HEK293T (cell line): ENCODE measurements around the gene EWSR1.
"Not testable (repeated sequence)": the region's sequence is repeated elsewhere in the genome, so short reads cannot be mapped to it uniquely, and the experiment has no call there.

Experiments used
- CTCF ChIA-PET: fragments of 350-600 bp; formaldehyde crosslinking; extraction: SDS; loops from one replicate; lab custom pipeline; 2021; ENCODE audit warnings: antibody characterized with exemption, inconsistent platforms; lab: Yijun Ruan, JAX
- POLR2A ChIA-PET: fragments of 350-600 bp; formaldehyde crosslinking; extraction: SDS; loops from one replicate; lab custom pipeline; 2020; ENCODE audit warnings: antibody characterized with exemption, inconsistent platforms; lab: Yijun Ruan, JAX
- DNase-seq: peaks from one replicate; pipeline ENCODE4 v3.0.0; 2012; ENCODE audit warnings: mixed read lengths; ENCODE audit errors: extremely low spot score
- ARNT ChIP-seq: fragments of 450-650 bp; IDR thresholded peaks from 2 replicates; pipeline ENCODE4 v1.6.1; 2017; ENCODE audit warnings: mild to moderate bottlenecking
- BHLHE40 ChIP-seq: fragments of 450-650 bp; IDR thresholded peaks from 2 replicates; pipeline ENCODE4 v1.6.1; 2016; ENCODE audit warnings: mild to moderate bottlenecking, moderate library complexity, borderline replicate concordance
- CTBP1 ChIP-seq: fragments of 450-650 bp; IDR thresholded peaks from 2 replicates; pipeline ENCODE4 v1.6.1; 2016; ENCODE audit warnings: borderline replicate concordance
- ELF4 ChIP-seq: fragments of 450-650 bp; IDR thresholded peaks from 2 replicates; pipeline ENCODE4 v1.6.1; 2017; ENCODE audit warnings: antibody characterized with exemption
- FOXA1 ChIP-seq: fragments of 450-650 bp; IDR thresholded peaks from 2 replicates; pipeline ENCODE4 v1.6.1; 2016; ENCODE audit warnings: mild to moderate bottlenecking
- FOXK2 ChIP-seq: fragments of 450-650 bp; IDR thresholded peaks from 2 replicates; pipeline ENCODE4 v1.6.1; 2016; ENCODE audit warnings: mild to moderate bottlenecking
- FOXM1 ChIP-seq: fragments of 450-650 bp; IDR thresholded peaks from 2 replicates; pipeline ENCODE4 v1.6.1; 2017; ENCODE audit warnings: mild to moderate bottlenecking, borderline replicate concordance
- HDGF ChIP-seq: fragments of 450-650 bp; IDR thresholded peaks from 2 replicates; pipeline ENCODE4 v1.6.1; 2017; ENCODE audit warnings: antibody characterized with exemption, borderline replicate concordance
- L3MBTL2 ChIP-seq: fragments of 450-650 bp; conservative IDR thresholded peaks from 2 replicates; pipeline ENCODE4 v1.6.1; 2016; ENCODE audit warnings: mild to moderate bottlenecking
- LEF1 ChIP-seq: fragments of 450-650 bp; IDR thresholded peaks from 2 replicates; pipeline ENCODE4 v1.6.1; 2017; ENCODE audit warnings: mild to moderate bottlenecking, borderline replicate concordance
- NFRKB ChIP-seq: fragments of 450-650 bp; IDR thresholded peaks from 2 replicates; pipeline ENCODE4 v1.6.1; 2016; ENCODE audit warnings: mild to moderate bottlenecking, moderate library complexity
- PKNOX1 ChIP-seq: fragments of 450-650 bp; IDR thresholded peaks from 2 replicates; pipeline ENCODE4 v1.6.1; 2016
- SP1 ChIP-seq: fragments of 450-650 bp; IDR thresholded peaks from 2 replicates; pipeline ENCODE4 v1.6.1; 2017
- SUZ12 ChIP-seq: fragments of 450-650 bp; IDR thresholded peaks from 2 replicates; pipeline ENCODE4 v1.6.1; 2016; ENCODE audit warnings: mild to moderate bottlenecking
- TARDBP ChIP-seq: fragments of 450-650 bp; IDR thresholded peaks from 2 replicates; pipeline ENCODE4 v1.6.1; 2016
- ZNF384 ChIP-seq: fragments of 450-650 bp; IDR thresholded peaks from 2 replicates; pipeline ENCODE4 v1.6.1; 2016

The EWSR1 gene

GRCh38 chr22:29342177-29342576 is 74.1 kb downstream of the EWSR1 start:
- ChIA-PET POLR2A (no interaction called here), CTCF (no interaction called here)
- TF ChIP-seq FOXA1 (no peak), NFRKB (no peak), LEF1 (no peak), ELF4 (no peak), CTBP1 (no peak), PKNOX1 (no peak), FOXM1 (no peak), TARDBP (no peak), SP1 (no peak), BHLHE40 (no peak), HDGF (no peak), FOXK2 (no peak), SUZ12 (no peak), ARNT (no peak), L3MBTL2 (no peak)
- DNase-seq = no peak

- TF ChIP-seq PKNOX1 = no peak
- no peak for TF ChIP-seq CTBP1
- no peak for TF ChIP-seq BHLHE40
- no peak for TF ChIP-seq FOXM1
- no peak for TF ChIP-seq SP1
- no peak for TF ChIP-seq ELF4
- no peak for TF ChIP-seq L3MBTL2
- no peak for TF ChIP-seq LEF1
- no peak for TF ChIP-seq ARNT
- no peak for TF ChIP-seq TARDBP
- no peak for TF ChIP-seq HDGF
- no peak for TF ChIP-seq ZNF384
- TF ChIP-seq SUZ12 = no peak
- TF ChIP-seq NFRKB = no peak
- TF ChIP-seq FOXA1 = no peak
- DNase-seq = no peak
- ChIA-PET CTCF (interaction anchor here (1.0 kb wide), 1 partner anchor 15 kb away, joined by 4 read pairs; no protein-coding TSS in a partner anchor), POLR2A (interaction anchor here (1.0 kb wide), 1 partner anchor 42 kb away, joined by 3 read pairs; no protein-coding TSS in a partner anchor)
Measured at GRCh38 chr22:29342577-29343312, 74.7 kb downstream of the EWSR1 start.

- ChIA-PET POLR2A (interaction anchor here (1.0 kb wide), 1 partner anchor 42 kb away, joined by 3 read pairs; no protein-coding TSS in a partner anchor), CTCF (interaction anchor here (1.0 kb wide), 1 partner anchor 15 kb away, joined by 4 read pairs; no protein-coding TSS in a partner anchor)
- no peak for DNase-seq
- TF ChIP-seq HDGF (no peak), NFRKB (no peak), ZNF384 (no peak), ELF4 (no peak), BHLHE40 (no peak), FOXK2 (no peak), SP1 (no peak), LEF1 (no peak), ARNT (no peak), L3MBTL2 (no peak), SUZ12 (no peak), CTBP1 (no peak), TARDBP (no peak), FOXM1 (no peak)
Measured at GRCh38 chr22:29343313-29343805, 75.3 kb downstream of the EWSR1 start.

GRCh38 chr22:29344137-29344536 is 76.1 kb downstream of the EWSR1 start:
- POLR2A ChIA-PET = interaction anchor here (1.0 kb wide), 1 partner anchor 43 kb away, joined by 3 read pairs; no protein-coding TSS in a partner anchor

GRCh38 chr22:29344889-29345288 is 76.8 kb downstream of the EWSR1 start:
- CTCF ChIA-PET = interaction anchor here (0.7 kb wide), 1 partner anchor 71 kb away, joined by 3 read pairs; no protein-coding TSS in a partner anchor
- DNase-seq, POLR2A ChIA-PET: not testable (repeated sequence)

More at GRCh38 chr22:29344137-29344536, 76.1 kb downstream of the EWSR1 start:
- CTCF ChIA-PET = interaction anchor here (0.7 kb wide), 1 partner anchor 72 kb away, joined by 3 read pairs; no protein-coding TSS in a partner anchor
- TF ChIP-seq HDGF (no peak), ZNF384 (0 out of 2 replicates have a peak, but pooled peaks have one; percentile 11)
- DNase-seq = no peak

GRCh38 chr22:29345932-29346331 is 77.9 kb downstream of the EWSR1 start:
- POLR2A ChIA-PET = no interaction called here
- no peak for DNase-seq
- TF ChIP-seq PKNOX1 = no peak
- no peak for TF ChIP-seq FOXA1
- CTCF ChIA-PET = no interaction called here

- CTCF ChIA-PET = no interaction called here
Measured at GRCh38 chr22:29346659-29347058, 78.6 kb downstream of the EWSR1 start.

More at GRCh38 chr22:29346659-29347058, 78.6 kb downstream of the EWSR1 start:
- POLR2A ChIA-PET = no interaction called here
- TF ChIP-seq NFRKB (no peak), ZNF384 (no peak), L3MBTL2 (no peak), SP1 (no peak), ELF4 (no peak)
- DNase-seq = no peak
